HG02610 (cell line): Measurements from ENCODE around the gene CAPN2.

ENCODE experiments used
- ATAC-seq: cut with Tn5 transposase; IDR thresholded peaks from one replicate; pipeline ENCODE4 v1.9.1; 2021; ENCODE audit warnings: mild to moderate bottlenecking, moderate library complexity; ENCODE audit not compliant: unreplicated experiment

CAPN2 gene

DNA sequence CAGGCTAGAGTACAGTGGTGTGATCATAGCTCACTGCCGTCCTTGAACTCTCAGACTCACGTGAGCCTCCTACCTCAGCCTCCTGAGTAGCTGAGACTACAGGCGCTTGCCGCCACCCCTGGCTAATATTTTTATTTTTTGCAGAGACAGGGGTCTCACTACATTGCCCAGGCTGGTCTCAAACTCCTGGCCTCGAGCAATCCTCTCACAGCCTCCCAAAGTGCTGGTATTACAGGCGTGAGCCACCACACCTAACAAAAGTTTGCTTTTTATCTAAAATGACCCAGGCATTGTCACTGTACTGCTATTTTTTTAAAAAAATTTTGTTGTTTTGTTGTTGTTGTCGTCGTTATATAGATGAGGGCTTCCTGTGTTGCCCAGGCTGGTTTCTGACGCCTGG, 46.4 kb downstream of the CAPN2 start:
- no peak for ATAC-seq

DNA sequence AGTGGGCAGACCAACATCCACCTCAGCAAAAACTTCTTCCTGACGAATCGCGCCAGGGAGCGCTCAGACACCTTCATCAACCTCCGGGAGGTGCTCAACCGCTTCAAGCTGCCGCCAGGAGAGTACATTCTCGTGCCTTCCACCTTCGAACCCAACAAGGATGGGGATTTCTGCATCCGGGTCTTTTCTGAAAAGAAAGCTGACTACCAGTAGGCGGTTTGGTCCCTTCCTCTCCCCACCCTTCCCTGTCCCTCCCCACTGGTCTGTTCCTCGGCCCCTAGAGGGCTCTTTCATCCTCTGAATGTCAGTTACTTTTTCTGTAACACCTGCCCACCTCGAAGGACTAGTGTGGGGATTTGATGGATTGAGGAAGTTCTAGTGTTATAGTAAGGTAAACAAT, 46.9 kb downstream of the CAPN2 start:
- no peak for ATAC-seq

DNA sequence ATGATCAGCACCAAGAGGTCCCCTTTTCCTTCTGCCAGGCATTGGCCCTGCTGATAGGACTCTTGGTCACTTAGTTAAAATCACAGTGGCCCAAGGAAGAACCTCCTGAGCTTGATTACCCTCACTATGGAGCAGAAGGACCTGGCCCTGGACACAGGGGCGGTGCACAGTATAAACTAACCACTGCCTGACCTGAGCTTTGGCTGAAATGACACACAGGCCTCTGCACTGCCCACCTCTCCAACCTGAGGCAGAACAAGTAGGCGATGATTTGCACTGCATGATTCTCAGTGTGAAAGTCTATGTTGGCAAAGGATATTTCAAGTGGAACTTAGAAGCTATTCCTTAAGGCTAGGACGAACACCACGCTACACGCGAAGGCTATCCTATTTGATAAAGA, 48.5 kb downstream of the CAPN2 start:
- ATAC-seq, result no peak

DNA sequence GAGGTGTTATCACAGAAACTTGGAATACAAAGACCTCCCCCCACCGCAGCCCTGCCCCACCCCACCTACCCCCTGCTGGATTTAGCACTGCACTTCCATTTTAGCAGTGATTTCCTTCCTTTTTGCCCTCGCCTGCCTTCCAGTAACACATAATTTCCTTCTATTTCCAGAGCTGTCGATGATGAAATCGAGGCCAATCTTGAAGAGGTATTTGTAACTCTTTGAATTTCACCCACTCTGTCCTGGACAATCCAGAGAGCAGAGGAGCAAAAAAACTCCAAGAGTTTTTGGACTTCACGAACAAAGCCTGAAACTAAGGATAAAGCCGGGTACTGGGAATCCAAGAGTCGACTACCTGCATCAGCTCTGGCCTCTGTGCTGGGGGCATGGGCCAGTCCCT, 49.1 kb downstream of the CAPN2 start:
- no peak for ATAC-seq

DNA sequence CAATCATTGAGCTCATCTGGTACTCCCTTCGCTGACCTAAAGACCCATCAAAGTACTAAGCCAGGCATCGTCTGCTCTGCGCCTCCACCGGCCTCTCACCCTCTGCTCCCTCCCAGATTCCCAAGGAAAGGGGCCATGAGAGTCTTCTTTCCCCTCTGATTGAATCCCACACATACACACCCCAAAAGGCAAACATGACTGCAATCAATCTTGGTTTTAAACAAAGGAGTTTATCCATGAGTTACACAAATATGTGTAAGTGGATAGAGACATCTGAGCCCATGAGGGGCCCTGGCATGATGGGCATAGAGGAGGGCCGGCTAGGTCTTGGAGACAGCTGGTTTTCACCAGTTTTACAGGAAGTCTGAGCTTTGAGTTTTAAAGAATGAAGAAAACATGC, 50.9 kb downstream of the CAPN2 start:
- ATAC-seq, result no peak

DNA sequence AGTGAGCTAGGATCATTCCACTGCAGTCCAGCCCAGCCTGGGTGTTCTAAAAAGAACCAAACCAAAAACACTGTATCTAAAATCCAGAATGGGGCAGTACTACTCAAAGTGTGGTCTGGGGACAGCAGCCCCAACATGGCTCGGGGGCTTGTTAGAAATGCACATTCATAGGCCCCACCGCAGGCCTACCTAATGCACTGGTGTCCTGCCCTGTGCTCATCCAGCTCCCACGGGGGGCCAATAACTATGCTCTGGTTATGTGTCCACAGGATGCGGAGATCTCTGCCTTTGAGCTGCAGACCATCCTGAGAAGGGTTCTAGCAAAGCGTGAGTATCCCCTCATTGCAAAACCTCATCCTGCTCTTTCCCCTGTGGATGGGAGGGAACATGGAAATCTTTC, 51.5 kb downstream of the CAPN2 start:
- no peak for ATAC-seq

DNA sequence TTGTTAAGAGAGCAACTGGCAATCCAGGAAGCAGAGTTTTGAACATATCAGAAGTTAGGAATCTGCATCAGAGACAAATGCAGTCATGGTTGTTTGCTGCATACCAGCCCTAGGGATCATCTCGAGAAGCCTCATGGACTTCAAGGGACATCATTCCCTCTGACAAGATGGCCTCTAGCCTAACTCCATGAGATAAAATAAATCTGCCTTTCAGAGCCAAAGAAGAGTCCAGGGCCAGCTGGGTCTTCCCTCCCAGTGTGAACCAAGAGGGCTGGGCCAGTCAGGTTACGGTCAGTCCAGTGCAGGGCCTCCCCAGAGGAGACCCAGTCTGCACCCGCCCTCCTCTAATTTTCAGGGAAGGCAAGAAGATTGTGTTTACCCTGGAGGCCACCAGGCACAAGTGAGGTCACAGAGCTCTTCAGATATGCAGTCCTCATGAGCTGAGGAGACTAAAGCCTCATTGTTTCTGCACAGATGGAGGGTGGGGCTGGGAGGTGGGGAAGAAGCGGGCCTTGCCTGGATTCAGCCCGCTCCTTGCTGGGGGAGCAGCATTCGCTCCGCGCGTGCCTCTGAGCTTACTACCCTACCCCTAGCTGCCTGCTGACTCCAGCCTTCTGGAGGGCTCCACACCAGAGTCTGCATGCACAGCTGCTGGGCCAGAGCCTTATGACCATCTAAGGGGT, 52.8 kb downstream of the CAPN2 start:
- no peak for ATAC-seq

DNA sequence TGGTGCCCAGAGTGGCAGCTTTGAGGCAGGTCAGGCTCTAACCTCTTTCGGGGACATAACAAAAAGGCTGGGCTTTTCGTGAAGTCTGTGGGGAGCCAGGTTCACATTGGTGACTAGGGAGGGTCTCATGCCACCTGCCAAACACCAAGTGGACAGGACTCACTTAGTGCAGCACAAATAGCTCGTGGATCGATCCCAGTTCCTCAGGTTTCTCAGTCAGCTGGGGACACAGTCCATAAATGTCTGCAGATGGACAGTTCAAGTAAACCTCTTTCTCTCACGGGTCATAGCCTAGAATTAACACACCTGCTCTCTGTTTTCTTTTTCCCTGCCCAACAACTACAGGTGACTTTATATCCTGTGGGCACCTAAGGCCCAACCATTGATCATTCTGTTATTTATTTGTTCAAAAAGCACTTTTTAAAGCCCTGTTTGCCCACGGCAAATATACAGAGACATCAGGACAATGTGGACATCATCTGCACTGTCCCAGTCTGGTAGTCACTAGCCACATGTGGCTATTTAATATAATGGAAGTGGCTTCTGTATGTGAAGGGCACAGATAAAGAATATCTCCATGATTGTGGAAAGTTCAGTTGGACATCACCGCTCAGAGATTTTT, 53.5 kb downstream of the CAPN2 start:
- no peak for ATAC-seq

DNA sequence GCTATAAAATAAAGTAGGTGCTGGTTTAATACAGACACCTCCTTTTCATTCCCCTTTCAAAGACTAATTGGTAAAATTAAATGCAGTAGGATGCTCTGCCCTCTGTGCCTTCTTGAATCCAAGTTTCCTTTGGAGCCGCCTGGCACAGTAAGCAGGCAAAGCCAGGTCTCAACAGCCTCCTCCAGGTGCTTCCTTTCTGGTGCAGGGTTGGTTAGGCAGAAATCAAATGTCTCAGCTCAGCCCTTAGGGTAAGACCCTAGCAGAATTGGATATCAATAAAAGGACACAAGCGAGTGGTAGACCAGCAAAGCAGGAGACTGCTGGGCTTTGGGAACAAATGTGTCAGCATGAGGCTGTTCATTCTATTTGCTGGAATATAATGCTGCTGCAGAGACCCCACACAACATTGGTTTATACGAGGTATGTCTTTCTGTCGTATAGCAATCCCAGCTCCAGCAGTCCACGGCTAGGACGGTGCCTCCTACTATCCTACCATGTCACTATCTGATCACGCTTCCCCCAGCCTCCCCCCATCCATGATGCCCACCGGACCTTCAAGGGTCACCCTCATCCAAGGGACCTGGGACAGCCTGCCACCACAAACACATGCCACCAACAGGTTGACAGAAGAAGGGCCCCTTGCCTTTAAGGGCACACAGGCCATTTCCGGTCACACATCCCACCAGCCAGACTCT, 58.4 kb downstream of the CAPN2 start:
- no peak for ATAC-seq

DNA sequence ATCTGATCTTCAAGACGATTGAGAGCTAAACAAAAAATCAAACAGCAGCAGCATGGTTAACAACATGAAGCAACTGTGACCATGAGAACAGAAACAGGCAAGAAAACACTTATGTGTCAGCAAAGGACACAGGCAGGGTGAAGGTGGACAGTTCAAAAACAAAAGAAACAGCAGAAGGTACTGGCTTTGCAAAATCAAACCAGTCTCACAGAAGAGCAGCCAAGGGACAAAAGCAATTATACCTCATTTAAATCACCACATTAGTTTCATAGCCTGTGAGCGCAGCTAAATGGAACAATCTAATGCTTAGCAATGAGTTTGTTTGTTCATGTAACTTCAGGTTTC, 59.1 kb downstream of the CAPN2 start:
- no peak for ATAC-seq

DNA sequence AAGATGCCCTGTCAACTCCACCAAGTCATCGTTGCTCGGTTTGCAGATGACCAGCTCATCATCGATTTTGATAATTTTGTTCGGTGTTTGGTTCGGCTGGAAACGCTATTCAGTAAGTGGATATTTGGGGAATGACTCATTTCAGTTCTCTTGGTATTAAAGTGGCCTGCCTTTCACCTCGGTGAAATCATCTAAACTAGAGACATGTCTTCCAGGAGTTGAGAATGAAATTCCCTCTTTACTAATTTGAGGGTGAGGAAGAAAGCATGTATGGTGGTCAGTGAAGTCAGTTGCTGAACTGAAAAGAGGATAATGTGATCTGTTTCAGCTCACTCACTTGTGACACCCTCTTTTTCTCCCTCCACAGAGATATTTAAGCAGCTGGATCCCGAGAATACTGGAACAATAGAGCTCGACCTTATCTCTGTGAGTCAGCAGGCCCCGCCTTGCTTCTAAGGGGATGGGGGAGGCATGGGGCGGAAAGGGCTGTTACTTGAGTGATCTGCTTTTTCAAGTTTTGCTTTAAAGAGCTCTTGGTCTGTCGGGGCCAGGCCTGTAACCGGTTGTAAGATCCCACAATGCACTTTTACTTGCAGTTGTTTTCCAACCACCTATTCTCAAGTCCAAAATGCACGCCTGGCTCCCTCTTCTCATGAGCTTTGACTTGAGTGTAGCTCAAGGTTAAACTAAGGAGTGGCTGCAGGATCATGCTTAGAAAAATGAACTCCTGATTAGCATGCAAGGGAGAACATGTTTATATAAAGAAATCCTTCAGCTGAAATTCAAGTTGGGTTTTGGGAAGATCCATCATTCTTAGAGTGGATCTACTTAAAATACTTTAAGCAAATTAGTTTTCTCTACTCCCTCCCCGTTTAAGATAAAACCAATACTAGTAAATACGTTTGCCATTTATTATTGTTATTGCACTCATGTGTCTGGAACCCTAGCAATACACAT, 59.8 kb downstream of the CAPN2 start:
- no peak for ATAC-seq

DNA sequence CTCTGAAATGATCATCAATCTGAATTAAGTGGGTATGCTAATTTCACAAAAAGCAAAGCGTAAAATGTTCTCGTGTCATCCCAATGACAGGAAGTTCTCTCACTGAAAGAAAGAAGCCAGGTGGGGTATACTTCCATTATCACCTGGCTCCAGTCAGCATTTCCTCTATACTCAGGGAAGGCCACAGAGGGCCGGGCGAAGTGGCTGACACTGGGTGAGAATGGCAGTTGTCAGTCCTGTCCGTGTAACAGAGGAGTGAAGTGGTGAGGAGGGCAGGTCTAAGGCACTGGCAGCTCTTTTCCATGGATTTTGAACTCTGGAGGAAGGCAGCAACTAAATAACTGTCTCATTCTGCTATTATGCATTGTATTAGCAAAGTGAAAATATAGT, 60.4 kb downstream of the CAPN2 start:
- no peak for ATAC-seq

DNA sequence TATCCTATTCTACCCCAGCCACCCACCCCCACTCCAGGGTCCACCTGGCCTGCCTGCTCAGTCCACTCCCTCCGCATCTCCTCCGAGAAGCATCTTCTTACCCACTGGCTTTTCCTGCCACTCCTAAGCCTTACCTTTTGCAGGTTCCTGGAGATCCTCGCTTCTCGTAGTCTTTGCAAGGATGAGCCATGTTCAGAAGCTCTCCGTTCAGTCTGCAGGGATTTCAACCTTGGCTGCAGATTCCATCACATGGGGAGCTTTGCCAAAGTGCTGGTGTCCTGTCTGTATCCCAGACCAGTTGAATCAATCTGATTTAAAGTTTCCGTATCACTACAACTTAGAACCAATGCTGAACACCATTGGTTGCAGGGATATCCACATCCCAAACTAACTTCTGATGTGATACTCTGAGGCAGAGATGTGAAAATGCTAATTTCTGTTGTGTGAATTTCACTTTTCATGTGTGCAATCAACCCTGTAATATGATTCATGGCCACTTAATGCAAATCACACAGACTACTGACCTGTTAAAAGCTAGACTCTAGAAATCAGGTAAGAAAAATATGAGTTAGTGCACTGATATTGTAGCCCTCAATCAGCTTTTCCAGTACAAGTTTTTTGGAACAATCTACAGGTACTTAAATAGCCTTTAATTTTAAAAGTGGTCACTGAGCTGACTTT, 61.9 kb downstream of the CAPN2 start:
- ATAC-seq, result no peak

DNA sequence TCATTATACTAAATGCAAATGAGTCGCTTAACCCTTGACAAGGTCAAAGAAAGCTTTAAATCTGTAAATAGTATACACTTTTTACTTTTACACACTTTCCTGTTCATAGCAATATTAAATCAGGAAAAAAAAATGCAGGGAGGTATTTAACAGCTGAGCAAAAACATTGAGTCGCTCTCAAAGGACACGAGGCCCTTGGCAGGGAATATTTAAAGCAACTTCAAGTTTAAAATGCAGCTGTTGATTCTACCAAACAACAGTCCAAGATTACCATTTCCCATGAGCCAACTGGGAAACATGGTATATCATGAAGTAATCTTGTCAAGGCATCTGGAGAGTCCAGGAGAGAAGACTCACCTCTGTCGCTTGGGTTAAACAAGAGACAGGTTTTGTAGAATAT, 62.7 kb downstream of the CAPN2 start:
- ATAC-seq, result no peak

DNA sequence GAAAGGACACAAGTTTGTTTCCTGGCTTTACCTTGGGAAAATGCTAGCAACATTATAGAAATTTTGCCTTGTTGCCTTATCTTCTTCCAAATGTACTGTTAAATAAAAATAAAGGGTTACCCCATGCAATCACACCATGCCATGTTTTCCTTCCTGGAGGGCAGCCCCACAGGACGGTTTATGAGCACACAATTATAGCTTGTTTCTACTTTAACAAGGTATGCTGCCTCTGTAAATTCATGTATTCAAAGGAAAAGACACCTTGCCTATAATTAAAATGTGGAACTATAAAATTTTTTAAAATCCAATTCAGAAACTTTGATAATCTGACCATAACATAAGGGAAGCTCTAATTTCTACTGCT, 63.4 kb downstream of the CAPN2 start:
- no peak for ATAC-seq

DNA sequence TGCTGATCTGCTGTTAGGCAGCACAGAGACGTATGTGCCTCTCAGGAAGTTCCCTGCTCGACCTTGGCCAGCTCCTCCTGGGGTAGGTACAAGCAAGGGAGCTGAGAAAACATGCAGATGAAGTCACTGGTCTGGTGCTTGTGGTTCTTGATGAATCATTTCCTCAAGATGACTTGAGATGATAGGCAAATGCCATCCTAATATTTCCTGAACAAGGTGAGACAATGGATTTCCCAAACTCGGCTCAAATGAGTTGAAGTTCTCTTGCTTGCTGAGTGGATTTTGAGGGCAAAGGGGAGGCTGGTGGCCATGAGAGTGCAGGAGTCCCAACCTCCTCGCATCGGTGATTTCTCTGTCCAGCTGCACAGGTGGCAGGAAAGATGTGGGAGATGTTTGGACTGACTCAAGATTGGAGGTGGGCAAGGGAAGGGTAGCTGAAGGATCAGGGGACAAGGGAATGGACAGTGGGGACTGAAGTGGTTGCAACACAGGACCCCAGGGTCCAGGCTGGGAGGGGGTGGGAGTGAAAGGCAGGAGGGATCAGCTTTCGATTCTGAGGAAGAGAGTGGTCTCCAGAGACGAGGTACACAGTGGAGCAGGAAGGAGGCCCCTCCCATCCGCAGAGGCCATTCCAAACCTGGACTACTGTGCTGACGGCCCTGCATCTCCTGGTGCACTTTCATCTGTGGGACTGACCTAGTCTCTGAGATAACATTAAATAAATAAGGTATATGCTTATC, 63.9 kb downstream of the CAPN2 start:
- peak; percentile 78 for ATAC-seq

DNA sequence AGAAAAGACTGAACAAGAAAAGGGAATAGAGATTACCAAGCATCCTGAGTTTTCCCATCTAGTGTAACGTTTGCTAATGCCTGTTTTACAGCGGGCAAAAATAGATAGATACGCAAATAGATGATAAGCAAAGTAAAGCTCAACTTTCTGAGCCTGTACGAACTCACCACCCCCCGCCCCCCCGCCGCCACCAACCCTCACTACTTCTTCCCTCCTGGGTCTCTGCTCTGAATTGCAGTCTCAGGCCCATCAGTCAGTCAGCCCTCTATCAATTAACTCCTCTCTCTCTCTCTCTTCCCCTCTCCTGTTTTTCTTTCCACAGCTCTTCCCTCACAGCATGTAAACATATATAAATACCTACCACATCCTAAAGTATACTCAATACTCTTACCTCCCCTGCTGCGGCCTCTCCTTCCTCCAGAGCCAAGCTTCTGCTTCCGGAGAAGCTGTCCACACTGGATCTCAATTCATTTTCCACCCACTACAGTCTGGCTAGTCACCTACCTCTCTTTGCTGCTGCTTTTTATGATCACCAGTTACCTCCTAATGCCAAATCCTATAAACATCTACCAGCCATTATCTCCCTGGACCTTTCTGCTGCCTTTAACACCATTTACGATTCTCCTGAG, 64.6 kb downstream of the CAPN2 start:
- no peak for ATAC-seq

DNA sequence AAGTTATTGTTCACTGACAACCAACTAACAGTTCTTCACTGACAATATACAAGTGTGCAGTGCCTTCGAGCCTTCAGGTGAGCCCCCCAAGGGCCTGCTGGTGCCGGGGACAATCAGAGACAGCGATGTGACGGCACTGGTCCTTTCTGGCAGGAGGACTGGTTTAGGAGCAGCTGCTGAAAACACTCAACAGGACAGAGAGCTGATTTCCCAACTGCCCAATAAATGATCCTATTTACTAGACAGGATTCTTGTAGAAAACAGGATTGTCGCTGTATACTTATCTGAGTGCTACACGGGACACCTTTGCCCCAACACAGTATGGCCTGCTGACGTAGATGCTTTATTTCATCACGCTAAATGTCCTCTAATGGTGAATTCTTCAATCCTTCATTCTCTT, 68.0 kb downstream of the CAPN2 start:
- no peak for ATAC-seq

DNA sequence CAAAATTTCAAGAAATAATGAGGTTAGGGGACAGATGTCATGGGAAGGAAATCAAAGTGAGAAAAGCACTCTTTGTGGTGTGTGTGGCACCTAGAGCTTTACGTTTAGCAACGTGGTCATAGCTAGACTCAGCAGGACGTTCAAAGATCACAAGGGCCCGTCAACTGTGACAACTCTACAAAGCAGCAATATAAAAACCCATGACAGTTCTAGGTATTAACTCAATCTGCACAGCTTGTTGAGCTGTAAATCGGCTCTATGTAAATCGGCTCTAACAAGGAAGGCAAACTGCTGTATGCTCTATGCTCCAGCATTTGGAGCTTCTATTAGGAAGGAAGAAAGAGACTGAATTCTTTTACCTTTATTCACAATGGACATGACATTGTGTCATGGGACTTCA, 68.6 kb downstream of the CAPN2 start:
- ATAC-seq, result no peak

DNA sequence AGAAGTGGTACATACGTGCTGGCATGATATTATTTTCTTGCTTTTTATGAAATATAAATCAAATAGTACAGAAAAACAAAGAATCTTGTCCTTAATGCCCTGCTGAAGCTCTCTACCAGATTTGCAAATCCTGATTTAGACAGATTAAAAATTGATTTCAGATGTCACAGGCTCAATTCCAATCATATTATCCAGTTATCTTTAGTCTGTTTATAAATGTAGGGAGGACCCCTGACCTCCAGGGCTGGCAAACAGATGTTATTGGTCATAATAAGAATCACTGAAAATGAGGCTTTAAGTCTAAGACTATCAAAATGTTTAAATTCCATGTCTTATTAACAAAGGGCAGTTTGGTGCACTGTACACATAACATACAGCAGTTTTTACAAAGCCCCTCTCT, 71.3 kb downstream of the CAPN2 start:
- no peak for ATAC-seq
